ENCODE measurements around the gene PAGR1.
"Not testable (repeated sequence)": the region's sequence is repeated elsewhere in the genome, so short reads cannot be mapped to it uniquely, and the experiment has no call there.

PAGR1 gene

DNA sequence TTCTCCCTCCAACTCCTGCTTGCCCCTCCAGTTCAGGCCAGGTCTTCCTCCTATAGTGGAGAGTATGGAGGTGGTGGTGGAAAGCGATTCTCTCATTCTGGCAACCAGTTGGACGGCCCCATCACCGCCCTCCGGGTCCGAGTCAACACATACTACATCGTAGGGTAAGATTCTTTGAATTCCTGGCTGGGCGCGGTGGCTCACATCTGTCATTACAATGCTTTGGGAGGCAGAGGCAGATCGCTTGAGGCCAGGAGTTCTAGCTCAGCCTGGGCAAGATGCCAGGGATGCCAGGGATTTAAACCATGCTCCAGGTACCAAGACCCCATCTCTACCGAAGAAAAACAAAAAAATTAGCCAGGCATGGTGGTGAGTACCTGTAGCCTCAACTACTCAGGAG is 36.5 kb upstream of the PAGR1 start (continued):
- TF ChIP-seq, protein P1, sequence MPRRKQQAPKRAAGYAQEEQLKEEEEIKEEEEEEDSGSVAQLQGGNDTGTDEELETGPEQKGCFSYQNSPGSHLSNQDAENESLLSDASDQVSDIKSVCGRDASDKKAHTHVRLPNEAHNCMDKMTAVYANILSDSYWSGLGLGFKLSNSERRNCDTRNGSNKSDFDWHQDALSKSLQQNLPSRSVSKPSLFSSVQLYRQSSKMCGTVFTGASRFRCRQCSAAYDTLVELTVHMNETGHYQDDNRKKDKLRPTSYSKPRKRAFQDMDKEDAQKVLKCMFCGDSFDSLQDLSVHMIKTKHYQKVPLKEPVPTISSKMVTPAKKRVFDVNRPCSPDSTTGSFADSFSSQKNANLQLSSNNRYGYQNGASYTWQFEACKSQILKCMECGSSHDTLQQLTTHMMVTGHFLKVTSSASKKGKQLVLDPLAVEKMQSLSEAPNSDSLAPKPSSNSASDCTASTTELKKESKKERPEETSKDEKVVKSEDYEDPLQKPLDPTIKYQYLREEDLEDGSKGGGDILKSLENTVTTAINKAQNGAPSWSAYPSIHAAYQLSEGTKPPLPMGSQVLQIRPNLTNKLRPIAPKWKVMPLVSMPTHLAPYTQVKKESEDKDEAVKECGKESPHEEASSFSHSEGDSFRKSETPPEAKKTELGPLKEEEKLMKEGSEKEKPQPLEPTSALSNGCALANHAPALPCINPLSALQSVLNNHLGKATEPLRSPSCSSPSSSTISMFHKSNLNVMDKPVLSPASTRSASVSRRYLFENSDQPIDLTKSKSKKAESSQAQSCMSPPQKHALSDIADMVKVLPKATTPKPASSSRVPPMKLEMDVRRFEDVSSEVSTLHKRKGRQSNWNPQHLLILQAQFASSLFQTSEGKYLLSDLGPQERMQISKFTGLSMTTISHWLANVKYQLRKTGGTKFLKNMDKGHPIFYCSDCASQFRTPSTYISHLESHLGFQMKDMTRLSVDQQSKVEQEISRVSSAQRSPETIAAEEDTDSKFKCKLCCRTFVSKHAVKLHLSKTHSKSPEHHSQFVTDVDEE (CRISPR knock-in tag; IDR thresholded peaks at IDR 0.05): no peak
- TF ChIP-seq ZNF70 (CRISPR knock-in tag; IDR thresholded peaks at IDR 0.05): no peak
- TF ChIP-seq SNAI2 (CRISPR knock-in tag; IDR thresholded peaks at IDR 0.05): no peak

DNA sequence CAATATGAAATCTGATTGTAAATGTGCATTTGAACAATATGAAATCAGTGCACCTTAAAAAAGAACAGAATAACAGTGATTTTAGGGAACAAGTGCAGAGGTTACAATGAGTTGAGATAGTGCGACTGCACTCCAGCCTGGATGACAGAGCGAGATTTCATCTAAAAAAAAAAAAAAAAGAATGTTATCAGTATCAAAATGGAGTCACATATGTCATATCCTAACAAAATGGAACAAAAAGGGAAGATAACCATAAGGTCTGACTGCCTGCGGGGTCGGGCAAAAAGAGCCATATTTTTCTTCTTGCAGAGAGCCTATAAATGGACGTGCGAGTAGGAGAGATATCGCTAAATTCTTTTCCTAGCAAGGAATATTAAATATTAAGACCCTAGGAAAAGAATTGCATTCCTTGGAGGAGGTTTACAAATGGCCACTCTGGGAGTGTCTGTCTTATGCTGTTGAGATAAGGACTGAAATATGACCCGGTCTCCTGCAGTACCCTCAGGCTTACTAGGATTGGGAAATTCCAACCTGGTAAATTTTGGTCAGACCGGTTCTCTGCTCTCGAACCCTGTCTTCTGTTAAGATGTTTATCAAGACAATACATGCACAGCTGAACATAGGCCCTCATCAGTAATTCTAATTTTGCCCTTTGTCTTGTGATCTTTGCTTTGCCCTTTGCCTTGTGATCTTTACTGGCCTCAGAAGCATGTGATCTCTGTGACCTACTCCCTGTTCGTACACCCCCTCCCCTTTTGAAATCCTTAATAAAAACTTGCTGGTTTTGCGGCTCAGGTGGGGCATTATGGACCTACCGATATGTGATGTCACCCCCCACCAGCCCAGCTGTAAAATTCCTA is 32.6 kb upstream of the PAGR1 start:
- not testable (repeated sequence) for ATAC-seq

DNA sequence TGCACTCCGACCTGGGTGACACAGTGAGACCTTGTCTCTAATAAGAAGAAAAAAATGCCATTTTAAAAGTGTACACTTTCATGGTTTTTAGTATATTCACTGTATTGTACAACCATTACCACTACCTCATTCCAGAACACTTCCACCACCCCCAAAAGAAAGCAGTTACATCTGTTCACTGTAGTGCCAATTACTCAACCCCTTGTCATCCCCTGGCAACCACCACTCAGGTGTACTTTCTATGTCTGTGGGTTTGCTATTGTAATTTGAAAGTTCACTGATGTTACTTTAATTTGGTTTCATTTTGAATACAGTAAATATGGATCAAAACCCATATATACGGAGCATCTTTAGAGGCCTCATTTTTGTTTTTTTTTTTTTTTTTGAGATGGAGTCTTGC is 31.8 kb upstream of the PAGR1 start:
- ATAC-seq: no peak
- TF ChIP-seq TCF4 (CRISPR knock-in tag; IDR thresholded peaks at IDR 0.05; ENCODE audit: borderline replicate concordance) (no peak), ESRRG (CRISPR knock-in tag; IDR thresholded peaks at IDR 0.05) (no peak), PPARA (CRISPR knock-in tag; IDR thresholded peaks at IDR 0.05; ENCODE audit: borderline replicate concordance) (no peak), SNAI2 (CRISPR knock-in tag; IDR thresholded peaks at IDR 0.05) (no peak), RARB (CRISPR knock-in tag; IDR thresholded peaks at IDR 0.05) (no peak), CSDC2 (CRISPR knock-in tag; IDR thresholded peaks at IDR 0.05) (no peak), OSR1 (CRISPR knock-in tag; IDR thresholded peaks at IDR 0.05) (no peak), ZFP3 (CRISPR knock-in tag; IDR thresholded peaks at IDR 0.05) (no peak), TOX (CRISPR knock-in tag; IDR thresholded peaks at IDR 0.05; ENCODE audit: borderline replicate concordance) (no peak), ZNF8 (CRISPR knock-in tag; IDR thresholded peaks at IDR 0.05) (no peak), ZFP30 (CRISPR knock-in tag; IDR thresholded peaks at IDR 0.05) (no peak), ISL1 (CRISPR knock-in tag; IDR thresholded peaks at IDR 0.05) (no peak), ZNF565 (CRISPR knock-in tag; conservative IDR thresholded peaks at IDR 0.05; ENCODE audit: low read depth) (no peak), ZC3H10 (CRISPR knock-in tag; IDR thresholded peaks at IDR 0.05) (no peak), GLIS3 (CRISPR knock-in tag; IDR thresholded peaks at IDR 0.05) (no peak)
- TF ChIP-seq, protein P1 (CRISPR knock-in tag; IDR thresholded peaks at IDR 0.05): no peak
- TF ChIP-seq, protein P2, sequence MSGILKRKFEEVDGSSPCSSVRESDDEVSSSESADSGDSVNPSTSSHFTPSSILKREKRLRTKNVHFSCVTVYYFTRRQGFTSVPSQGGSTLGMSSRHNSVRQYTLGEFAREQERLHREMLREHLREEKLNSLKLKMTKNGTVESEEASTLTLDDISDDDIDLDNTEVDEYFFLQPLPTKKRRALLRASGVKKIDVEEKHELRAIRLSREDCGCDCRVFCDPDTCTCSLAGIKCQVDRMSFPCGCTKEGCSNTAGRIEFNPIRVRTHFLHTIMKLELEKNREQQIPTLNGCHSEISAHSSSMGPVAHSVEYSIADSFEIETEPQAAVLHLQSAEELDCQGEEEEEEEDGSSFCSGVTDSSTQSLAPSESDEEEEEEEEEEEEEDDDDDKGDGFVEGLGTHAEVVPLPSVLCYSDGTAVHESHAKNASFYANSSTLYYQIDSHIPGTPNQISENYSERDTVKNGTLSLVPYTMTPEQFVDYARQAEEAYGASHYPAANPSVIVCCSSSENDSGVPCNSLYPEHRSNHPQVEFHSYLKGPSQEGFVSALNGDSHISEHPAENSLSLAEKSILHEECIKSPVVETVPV (CRISPR knock-in tag; IDR thresholded peaks at IDR 0.05): no peak
- TF ChIP-seq, protein P3, sequence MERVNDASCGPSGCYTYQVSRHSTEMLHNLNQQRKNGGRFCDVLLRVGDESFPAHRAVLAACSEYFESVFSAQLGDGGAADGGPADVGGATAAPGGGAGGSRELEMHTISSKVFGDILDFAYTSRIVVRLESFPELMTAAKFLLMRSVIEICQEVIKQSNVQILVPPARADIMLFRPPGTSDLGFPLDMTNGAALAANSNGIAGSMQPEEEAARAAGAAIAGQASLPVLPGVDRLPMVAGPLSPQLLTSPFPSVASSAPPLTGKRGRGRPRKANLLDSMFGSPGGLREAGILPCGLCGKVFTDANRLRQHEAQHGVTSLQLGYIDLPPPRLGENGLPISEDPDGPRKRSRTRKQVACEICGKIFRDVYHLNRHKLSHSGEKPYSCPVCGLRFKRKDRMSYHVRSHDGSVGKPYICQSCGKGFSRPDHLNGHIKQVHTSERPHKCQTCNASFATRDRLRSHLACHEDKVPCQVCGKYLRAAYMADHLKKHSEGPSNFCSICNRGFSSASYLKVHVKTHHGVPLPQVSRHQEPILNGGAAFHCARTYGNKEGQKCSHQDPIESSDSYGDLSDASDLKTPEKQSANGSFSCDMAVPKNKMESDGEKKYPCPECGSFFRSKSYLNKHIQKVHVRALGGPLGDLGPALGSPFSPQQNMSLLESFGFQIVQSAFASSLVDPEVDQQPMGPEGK (CRISPR knock-in tag; IDR thresholded peaks at IDR 0.05; ENCODE audit: borderline replicate concordance): no peak
- TF ChIP-seq, protein P4, sequence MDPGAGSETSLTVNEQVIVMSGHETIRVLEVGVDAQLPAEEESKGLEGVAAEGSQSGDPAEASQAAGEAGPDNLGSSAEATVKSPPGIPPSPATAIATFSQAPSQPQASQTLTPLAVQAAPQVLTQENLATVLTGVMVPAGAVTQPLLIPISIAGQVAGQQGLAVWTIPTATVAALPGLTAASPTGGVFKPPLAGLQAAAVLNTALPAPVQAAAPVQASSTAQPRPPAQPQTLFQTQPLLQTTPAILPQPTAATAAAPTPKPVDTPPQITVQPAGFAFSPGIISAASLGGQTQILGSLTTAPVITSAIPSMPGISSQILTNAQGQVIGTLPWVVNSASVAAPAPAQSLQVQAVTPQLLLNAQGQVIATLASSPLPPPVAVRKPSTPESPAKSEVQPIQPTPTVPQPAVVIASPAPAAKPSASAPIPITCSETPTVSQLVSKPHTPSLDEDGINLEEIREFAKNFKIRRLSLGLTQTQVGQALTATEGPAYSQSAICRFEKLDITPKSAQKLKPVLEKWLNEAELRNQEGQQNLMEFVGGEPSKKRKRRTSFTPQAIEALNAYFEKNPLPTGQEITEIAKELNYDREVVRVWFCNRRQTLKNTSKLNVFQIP (CRISPR knock-in tag; IDR thresholded peaks at IDR 0.05; ENCODE audit: borderline replicate concordance, low read depth): no peak

Data from SK-N-SH treated with all-trans-retinoic acid at 6 μM for 48 hours (cell line).